Upper lobe of right lung (tissue), 1 donor: ENCODE results near the gene ZNF180. TPM values are rescaled to one million over a fixed set of nuclear protein-coding genes. Genes with fewer than 3 reads are reported as not detected.

Experiments
- ATAC-seq: fragments of 200-7000 bp; cut with Tn5 transposase; one replicate; pipeline ENCODE4 v1.9.1; 2020; ENCODE audit warnings: mild to moderate bottlenecking, moderate library complexity
- DNase-seq: peaks from one replicate; pipeline ENCODE4 v3.0.0-alpha.2; 2020
- H3K27ac ChIP-seq: fragments of 200-600 bp; one replicate; pipeline ENCODE4 v1.8.0; 2022
- H3K27me3 ChIP-seq: fragments of 200-600 bp; one replicate; pipeline ENCODE4 v1.8.0; 2022; ENCODE audit warnings: mild to moderate bottlenecking
- H3K36me3 ChIP-seq: fragments of 200-600 bp; one replicate; pipeline ENCODE4 v1.8.0; 2022
- H3K4me1 ChIP-seq: fragments of 200-600 bp; one replicate; pipeline ENCODE4 v1.8.0; 2022
- H3K4me3 ChIP-seq: fragments of 200-600 bp; one replicate; pipeline ENCODE4 v1.8.0; 2022; ENCODE audit warnings: mild to moderate bottlenecking
- H3K9me3 ChIP-seq: fragments of 200-600 bp; one replicate; pipeline ENCODE4 v1.8.0; 2022
- intact Hi-C: fragments of 100-400 bp; cut with DNase I; formaldehyde crosslinking; loops from one replicate; pipeline ENCODE4 v1.11.0; 2022
- total RNA-seq: library from RNA; stranded (reverse); fragmentation: NEBNext Ultra II Directional; extraction: Animal tissue kit (Norgen Biotek cat#: 25700); gene quantifications from one replicate; pipeline ENCODE4 v1.2.1, GENCODE V29; 2021
- TF ChIP-seq, protein P1 (sequence below): fragments of 200-600 bp; IDR thresholded peaks from one replicate; pipeline ENCODE4 v1.8.0; 2022; ENCODE audit warnings: antibody characterized with exemption
- donor health status: DM: no; HTN: yes; CAD: no; lungs with severe emphysema.

ZNF180 gene
- total RNA-seq, 1 donor from 2014 or later: 9.6 TPM

DNA sequence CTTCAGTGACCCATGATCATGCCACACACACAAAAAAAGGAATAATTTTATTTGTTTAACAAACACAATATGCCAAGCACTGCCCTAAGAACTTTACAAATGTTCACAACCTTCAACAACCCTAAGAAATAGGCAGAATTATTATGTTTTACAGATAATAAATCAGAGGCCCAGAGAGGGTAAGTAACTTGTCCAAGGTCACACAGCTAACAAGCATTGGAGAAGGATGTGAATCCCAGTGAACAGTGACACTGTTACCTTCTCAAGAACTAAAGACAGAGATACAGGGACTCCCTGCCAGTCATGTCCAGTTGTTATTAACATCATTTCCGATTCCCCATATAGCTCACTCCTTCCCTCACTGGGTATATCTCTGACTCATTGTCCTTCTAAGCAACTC is 15.6 kb upstream of the ZNF180 start:
- Histone ChIP-seq H3K4me1 (no peaks in the 10 kb centered on the region), H3K27me3 (no peaks in the 10 kb centered on the region), H3K27ac (no peak overlapping the region), H3K4me3 (no peak overlapping the region), H3K36me3 (no peaks in the 10 kb centered on the region), H3K9me3 (no peaks in the 10 kb centered on the region)
- no peak for ATAC-seq
- TF ChIP-seq, protein P1, sequence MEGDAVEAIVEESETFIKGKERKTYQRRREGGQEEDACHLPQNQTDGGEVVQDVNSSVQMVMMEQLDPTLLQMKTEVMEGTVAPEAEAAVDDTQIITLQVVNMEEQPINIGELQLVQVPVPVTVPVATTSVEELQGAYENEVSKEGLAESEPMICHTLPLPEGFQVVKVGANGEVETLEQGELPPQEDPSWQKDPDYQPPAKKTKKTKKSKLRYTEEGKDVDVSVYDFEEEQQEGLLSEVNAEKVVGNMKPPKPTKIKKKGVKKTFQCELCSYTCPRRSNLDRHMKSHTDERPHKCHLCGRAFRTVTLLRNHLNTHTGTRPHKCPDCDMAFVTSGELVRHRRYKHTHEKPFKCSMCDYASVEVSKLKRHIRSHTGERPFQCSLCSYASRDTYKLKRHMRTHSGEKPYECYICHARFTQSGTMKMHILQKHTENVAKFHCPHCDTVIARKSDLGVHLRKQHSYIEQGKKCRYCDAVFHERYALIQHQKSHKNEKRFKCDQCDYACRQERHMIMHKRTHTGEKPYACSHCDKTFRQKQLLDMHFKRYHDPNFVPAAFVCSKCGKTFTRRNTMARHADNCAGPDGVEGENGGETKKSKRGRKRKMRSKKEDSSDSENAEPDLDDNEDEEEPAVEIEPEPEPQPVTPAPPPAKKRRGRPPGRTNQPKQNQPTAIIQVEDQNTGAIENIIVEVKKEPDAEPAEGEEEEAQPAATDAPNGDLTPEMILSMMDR: no peak
- intact Hi-C loops: no loop called here
- no peak for DNase-seq

DNA sequence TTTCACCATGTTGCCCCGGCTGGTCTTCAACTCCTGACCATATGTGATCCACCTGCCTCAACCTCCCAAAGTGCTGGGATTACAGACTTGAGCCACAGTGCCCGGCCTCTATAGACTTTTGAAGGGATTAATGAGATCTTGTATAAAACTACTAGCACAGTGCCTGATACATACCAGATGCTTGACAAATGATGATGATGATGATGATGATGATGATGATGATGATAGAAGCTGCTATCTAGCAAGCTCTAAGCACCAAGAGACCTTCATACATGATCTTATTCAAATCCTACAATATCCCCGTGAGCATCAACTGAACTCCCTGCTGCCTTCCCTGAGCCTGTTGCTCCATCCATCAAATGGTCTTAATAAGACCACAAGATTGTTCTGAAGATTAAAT is 14.7 kb upstream of the ZNF180 start:
- Histone ChIP-seq H3K4me1 (no peaks in the 10 kb centered on the region), H3K9me3 (no peaks in the 10 kb centered on the region), H3K27ac (no peak overlapping the region), H3K36me3 (no peaks in the 10 kb centered on the region), H3K4me3 (no peak overlapping the region), H3K27me3 (no peaks in the 10 kb centered on the region)
- DNase-seq: no peak
- intact Hi-C loops: no loop called here
- TF ChIP-seq, protein P1: no peak
- no peak for ATAC-seq

DNA sequence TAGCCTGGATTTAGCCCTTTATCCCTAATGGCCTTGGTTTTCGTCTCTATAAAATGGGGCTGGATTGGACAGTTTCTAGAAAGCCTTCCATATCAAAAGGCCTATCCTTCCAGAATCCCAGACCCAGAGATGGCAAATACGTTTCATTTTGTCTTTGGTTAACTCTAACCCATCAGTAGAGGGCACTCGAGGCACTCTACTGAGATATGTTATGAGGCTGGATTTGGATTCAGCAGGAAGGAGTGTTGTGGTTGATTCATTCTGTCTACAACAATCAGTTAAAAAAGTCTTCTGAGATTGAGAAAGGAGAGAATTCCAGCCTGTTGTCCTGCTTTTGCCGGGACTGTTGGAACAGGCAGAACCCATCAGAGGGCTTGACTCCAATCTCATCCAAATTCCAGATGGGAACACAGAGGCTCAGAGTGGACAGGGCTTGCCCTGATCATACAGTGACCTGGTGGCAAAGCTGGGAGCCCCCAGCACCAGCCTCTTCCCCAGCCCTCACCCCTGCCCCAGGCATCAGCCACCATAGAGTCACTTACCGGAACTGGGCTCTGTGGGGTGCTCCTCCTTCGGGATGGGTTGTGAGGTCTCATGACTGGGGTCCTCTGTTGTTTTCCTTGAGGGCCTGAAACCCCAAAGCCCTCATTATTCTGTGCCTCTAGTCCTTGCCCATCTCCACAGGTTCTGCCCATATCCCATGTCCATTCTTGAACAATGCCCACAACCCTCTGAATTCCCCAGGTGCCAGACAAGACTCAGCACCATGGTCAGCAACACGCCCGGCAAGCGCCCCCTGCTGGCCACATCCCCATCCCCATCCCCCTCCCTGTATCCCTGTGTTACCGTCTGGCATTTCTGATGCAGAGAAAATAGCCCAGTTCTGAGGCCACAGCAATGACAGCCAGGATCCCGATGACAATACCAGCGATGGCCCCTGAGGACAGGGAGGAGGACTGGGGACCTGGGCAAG is 12.3 kb upstream of the ZNF180 start:
- Histone ChIP-seq H3K27ac (no peak overlapping the region), H3K36me3 (no peaks in the 10 kb centered on the region), H3K9me3 (no peaks in the 10 kb centered on the region), H3K4me3 (no peak overlapping the region), H3K27me3 (no peaks in the 10 kb centered on the region), H3K4me1 (no peaks in the 10 kb centered on the region)
- ATAC-seq (peak; percentile 57), DNase-seq (no peak)
- intact Hi-C loops: no loop called here
- TF ChIP-seq, protein P1: peak; percentile 25

DNA sequence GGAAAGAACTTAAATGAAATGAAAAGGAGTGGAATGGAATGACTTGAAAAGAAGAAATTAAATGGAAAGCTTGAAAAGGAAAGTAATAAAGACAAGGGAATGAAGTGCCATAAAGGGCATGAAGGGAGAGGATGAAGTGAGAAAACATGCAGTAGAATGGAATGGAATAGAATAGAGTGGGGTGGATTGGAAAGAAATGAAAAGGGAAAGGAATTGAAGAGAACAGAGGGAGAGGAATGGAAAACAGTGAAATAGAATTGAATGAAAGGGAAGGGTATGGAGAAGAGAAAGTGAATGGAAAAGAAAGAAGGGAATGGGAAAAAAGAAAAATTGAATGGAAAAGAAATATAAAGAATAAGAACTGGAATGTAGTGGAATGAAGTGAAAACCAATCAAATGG is 9.2 kb upstream of the ZNF180 start:
- Histone ChIP-seq H3K9me3 (no peaks in the 10 kb centered on the region), H3K27ac (no peak overlapping the region), H3K36me3 (no peaks in the 10 kb centered on the region), H3K27me3 (peaks cover 2% of the 10 kb centered on the region), H3K4me1 (no peaks in the 10 kb centered on the region), H3K4me3 (no peak overlapping the region)
- ATAC-seq: no peak
- DNase-seq: no peak
- TF ChIP-seq, protein P1: no peak
- intact Hi-C loops: no loop called here

DNA sequence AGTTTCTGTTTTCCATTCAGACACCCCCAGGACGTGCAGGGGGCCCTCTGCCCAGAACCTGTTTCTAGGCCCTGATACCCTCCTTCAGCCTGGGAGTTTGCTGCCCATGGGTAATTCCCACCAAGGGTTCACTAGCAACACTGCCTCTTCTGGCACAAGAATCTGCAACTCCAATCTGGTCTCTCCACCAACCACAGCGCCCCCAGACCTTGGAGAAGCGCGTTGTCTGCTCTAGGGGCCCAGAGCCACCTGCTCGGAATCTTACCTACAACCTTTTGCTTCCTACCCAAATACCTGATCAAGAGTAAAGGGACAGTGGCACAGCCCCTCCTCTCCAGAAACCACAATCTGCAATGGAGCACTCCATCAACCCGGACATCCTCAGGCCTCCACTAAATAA is 763 bp downstream of the ZNF180 start:
- intact Hi-C loops: no loop called here
- Histone ChIP-seq H3K27me3 (no peaks in the 10 kb centered on the region), H3K4me3 (peak overlapping the region; percentile 95), H3K27ac (peak overlapping the region; percentile 93), H3K4me1 (peaks cover 12% of the 10 kb centered on the region), H3K36me3 (peaks cover 24% of the 10 kb centered on the region), H3K9me3 (peaks cover 21% of the 10 kb centered on the region)
- no peak for DNase-seq
- ATAC-seq: no peak
- TF ChIP-seq, protein P1: no peak
